OCI-LY1 (cell line): Measurements from ENCODE around the gene GRK4.

Experiments used
- CTCF ChIP-seq: fragments of 200-600 bp; sonication (generic), shearing (Covaris generic); IDR thresholded peaks from 2 replicates; pipeline ENCODE4 v1.5.1; 2017; ENCODE audit warnings: mild to moderate bottlenecking, antibody characterized with exemption, low read length, moderate library complexity, mixed read lengths
- EZH2 ChIP-seq: fragments of 200-600 bp; sonication (generic), shearing (Covaris generic); IDR thresholded peaks from 2 replicates; pipeline ENCODE4 v1.8.0; 2017; ENCODE audit warnings: borderline replicate concordance, mixed run types, mild to moderate bottlenecking, antibody characterized with exemption, low read length, moderate library complexity, mixed read lengths

- TF ChIP-seq EZH2 = no peak
- TF ChIP-seq CTCF = no peak
Observed at GRCh38 chr4:2915789-2916188, 47.6 kb upstream of the GRK4 start.
